ENCODE data around the gene TTYH2.

- TF ChIP-seq CTCF (IDR thresholded peaks at IDR 0.05), result no peak
- no peak for TF ChIP-seq POLR2A (IDR thresholded peaks at IDR 0.05)
Measured at GRCh38 chr17:74245145-74245831, 31.9 kb downstream of the TTYH2 start.

Data from tibial nerve (tissue), 3 donors.